ENCODE data around the gene ADGRG7.

Gene ADGRG7

GRCh38 chr3:100637197-100637631 is 27.8 kb downstream of the ADGRG7 start:
- Histone ChIP-seq H3K79me2 (ENCODE audit: insufficient read depth, low read depth) (no peaks in the 10 kb centered on the region), H3K9ac (no peak overlapping the region), H3K4me1 (ENCODE audit: low read depth, poor library complexity, severe bottlenecking) (peaks cover 21% of the 10 kb centered on the region), H3K27me3 (ENCODE audit: insufficient read depth, low read depth) (no peaks in the 10 kb centered on the region), H2AFZ (ENCODE audit: low read depth) (no peak overlapping the region), H4K20me1 (ENCODE audit: insufficient read depth) (no peaks in the 10 kb centered on the region), H3K4me3 (IDR thresholded peaks at IDR 0.05; ENCODE audit: insufficient read depth, low read depth, low read length) (no peak overlapping the region), H3K36me3 (ENCODE audit: insufficient read depth) (no peaks in the 10 kb centered on the region), H3K4me2 (no peak overlapping the region), H3K27ac (no peak overlapping the region)
- TF ChIP-seq, protein P1, sequence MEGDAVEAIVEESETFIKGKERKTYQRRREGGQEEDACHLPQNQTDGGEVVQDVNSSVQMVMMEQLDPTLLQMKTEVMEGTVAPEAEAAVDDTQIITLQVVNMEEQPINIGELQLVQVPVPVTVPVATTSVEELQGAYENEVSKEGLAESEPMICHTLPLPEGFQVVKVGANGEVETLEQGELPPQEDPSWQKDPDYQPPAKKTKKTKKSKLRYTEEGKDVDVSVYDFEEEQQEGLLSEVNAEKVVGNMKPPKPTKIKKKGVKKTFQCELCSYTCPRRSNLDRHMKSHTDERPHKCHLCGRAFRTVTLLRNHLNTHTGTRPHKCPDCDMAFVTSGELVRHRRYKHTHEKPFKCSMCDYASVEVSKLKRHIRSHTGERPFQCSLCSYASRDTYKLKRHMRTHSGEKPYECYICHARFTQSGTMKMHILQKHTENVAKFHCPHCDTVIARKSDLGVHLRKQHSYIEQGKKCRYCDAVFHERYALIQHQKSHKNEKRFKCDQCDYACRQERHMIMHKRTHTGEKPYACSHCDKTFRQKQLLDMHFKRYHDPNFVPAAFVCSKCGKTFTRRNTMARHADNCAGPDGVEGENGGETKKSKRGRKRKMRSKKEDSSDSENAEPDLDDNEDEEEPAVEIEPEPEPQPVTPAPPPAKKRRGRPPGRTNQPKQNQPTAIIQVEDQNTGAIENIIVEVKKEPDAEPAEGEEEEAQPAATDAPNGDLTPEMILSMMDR (conservative IDR thresholded peaks at IDR 0.05; ENCODE audit: low read depth, low read length): no peak

- no peak overlapping the region for H2AFZ ChIP-seq (ENCODE audit: low read depth)
- TF ChIP-seq, protein P1 (conservative IDR thresholded peaks at IDR 0.05; ENCODE audit: low read depth, low read length): no peak
- no peaks in the 10 kb centered on the region for H3K79me2 ChIP-seq (ENCODE audit: insufficient read depth, low read depth)
- H3K36me3 ChIP-seq (ENCODE audit: insufficient read depth): no peaks in the 10 kb centered on the region
- no peaks in the 10 kb centered on the region for H3K27me3 ChIP-seq (ENCODE audit: insufficient read depth, low read depth)
- no peaks in the 10 kb centered on the region for H4K20me1 ChIP-seq (ENCODE audit: insufficient read depth)
- no peak overlapping the region for H3K9ac ChIP-seq
- no peak overlapping the region for H3K4me2 ChIP-seq
- no peak overlapping the region for H3K27ac ChIP-seq
- no peaks in the 10 kb centered on the region for H3K4me1 ChIP-seq (ENCODE audit: low read depth, poor library complexity, severe bottlenecking)
- no peak overlapping the region for H3K4me3 ChIP-seq (IDR thresholded peaks at IDR 0.05; ENCODE audit: insufficient read depth, low read depth, low read length)
Observed at GRCh38 chr3:100640633-100641032, 31.2 kb downstream of the ADGRG7 start.

- H3K4me1 ChIP-seq (ENCODE audit: low read depth, poor library complexity, severe bottlenecking): no peaks in the 10 kb centered on the region
- no peaks in the 10 kb centered on the region for H3K36me3 ChIP-seq (ENCODE audit: insufficient read depth)
- no peak overlapping the region for H3K9ac ChIP-seq
- H4K20me1 ChIP-seq (ENCODE audit: insufficient read depth): no peaks in the 10 kb centered on the region
- H3K27me3 ChIP-seq (ENCODE audit: insufficient read depth, low read depth): no peaks in the 10 kb centered on the region
- no peak overlapping the region for H3K4me3 ChIP-seq (IDR thresholded peaks at IDR 0.05; ENCODE audit: insufficient read depth, low read depth, low read length)
- no peaks in the 10 kb centered on the region for H3K79me2 ChIP-seq (ENCODE audit: insufficient read depth, low read depth)
- H3K27ac ChIP-seq: no peak overlapping the region
- no peak overlapping the region for H2AFZ ChIP-seq (ENCODE audit: low read depth)
- H3K4me2 ChIP-seq: no peak overlapping the region
- TF ChIP-seq, protein P1 (conservative IDR thresholded peaks at IDR 0.05; ENCODE audit: low read depth, low read length): no peak
Observed at GRCh38 chr3:100641471-100642032, 32.2 kb downstream of the ADGRG7 start.

DNA sequence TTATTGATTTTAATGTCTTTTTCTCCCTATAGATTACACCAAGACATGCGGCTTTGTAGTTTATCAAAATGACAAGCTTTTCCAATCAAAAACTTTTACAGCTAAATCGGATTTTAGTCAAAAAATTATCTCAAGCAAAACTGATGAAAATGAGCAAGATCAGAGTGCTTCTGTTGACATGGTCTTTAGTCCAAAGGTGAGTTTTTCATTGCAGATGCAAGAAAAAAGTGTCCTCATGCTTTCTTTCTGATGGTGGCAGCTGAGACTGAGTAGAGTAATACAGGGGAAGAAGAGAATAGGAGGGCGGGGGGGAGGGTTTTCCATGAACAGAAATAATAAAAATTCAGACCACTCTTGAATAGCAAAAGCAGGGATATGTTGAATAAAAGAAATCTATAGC is 36.5 kb downstream of the ADGRG7 start:
- H3K4me3 ChIP-seq (IDR thresholded peaks at IDR 0.05; ENCODE audit: insufficient read depth, low read depth, low read length): no peak overlapping the region
- H3K79me2 ChIP-seq (ENCODE audit: insufficient read depth, low read depth): no peaks in the 10 kb centered on the region
- no peaks in the 10 kb centered on the region for H3K27me3 ChIP-seq (ENCODE audit: insufficient read depth, low read depth)
- no peak overlapping the region for H3K4me2 ChIP-seq
- H3K9ac ChIP-seq: no peak overlapping the region
- H4K20me1 ChIP-seq (ENCODE audit: insufficient read depth): no peaks in the 10 kb centered on the region
- H3K4me1 ChIP-seq (ENCODE audit: low read depth, poor library complexity, severe bottlenecking): peaks cover 2% of the 10 kb centered on the region
- no peak overlapping the region for H2AFZ ChIP-seq (ENCODE audit: low read depth)
- TF ChIP-seq, protein P1 (conservative IDR thresholded peaks at IDR 0.05; ENCODE audit: low read depth, low read length): no peak
- no peaks in the 10 kb centered on the region for H3K36me3 ChIP-seq (ENCODE audit: insufficient read depth)
- H3K27ac ChIP-seq: no peak overlapping the region
